Measurements from ENCODE around the gene IPO4.

GRCh38 chr14:24197056-24197450 is 8.4 kb upstream of the IPO4 start:
- TF ChIP-seq CTCF (IDR thresholded peaks at IDR 0.05) (no peak), POLR2A (IDR thresholded peaks at IDR 0.05) (no peak)
